ENCODE results near the gene SMARCC1.

SMARCC1 gene

GRCh38 chr3:47581835-47582234 lies 199.9 kb downstream of the SMARCC1 start:
- no peak for DNase-seq

GRCh38 chr3:47581422-47581821 lies 200.3 kb downstream of the SMARCC1 start:
- no peak for DNase-seq

GRCh38 chr3:47580481-47580880 lies 201.2 kb downstream of the SMARCC1 start:
- DNase-seq = no peak

- DNase-seq = no peak
These were observed 201.8 kb downstream of the SMARCC1 start for GRCh38 chr3:47579875-47580274.

GRCh38 chr3:47578691-47579632 lies 202.7 kb downstream of the SMARCC1 start, which contains the start of gene CSPG5:
Gene CSPG5, minus strand, starts transcription at chr3:47578865. Its CDS starts 172 bp downstream, at chr3:47578693.
- no peak for DNase-seq

- no peak for DNase-seq
These were observed 203.5 kb downstream of the SMARCC1 start for GRCh38 chr3:47578119-47578632.

- no peak for DNase-seq
These were observed 204.0 kb downstream of the SMARCC1 start for GRCh38 chr3:47577583-47578118.

- DNase-seq = no peak
These were observed 208.2 kb downstream of the SMARCC1 start for GRCh38 chr3:47573190-47574172.

GRCh38 chr3:47571391-47572175 lies 210.1 kb downstream of the SMARCC1 start:
- no peak for DNase-seq

- no peak for DNase-seq
These were observed 212.8 kb downstream of the SMARCC1 start for GRCh38 chr3:47568901-47569300.

GRCh38 chr3:47567149-47567548 lies 214.5 kb downstream of the SMARCC1 start:
- DNase-seq = no peak

GRCh38 chr3:47566667-47567066 lies 215.0 kb downstream of the SMARCC1 start:
- DNase-seq = no peak

GRCh38 chr3:47565734-47566550 lies 215.8 kb downstream of the SMARCC1 start:
- no peak for DNase-seq

- DNase-seq = no peak
These were observed 225.3 kb downstream of the SMARCC1 start for GRCh38 chr3:47556351-47556750.

GRCh38 chr3:47554335-47554734 lies 227.4 kb downstream of the SMARCC1 start:
- no peak for DNase-seq

GRCh38 chr3:47553407-47553806 lies 228.3 kb downstream of the SMARCC1 start:
- DNase-seq = no peak

GRCh38 chr3:47542471-47543173 lies 239.1 kb downstream of the SMARCC1 start:
- DNase-seq = no peak

- no peak for DNase-seq
These were observed 240.0 kb downstream of the SMARCC1 start for GRCh38 chr3:47541583-47542108.

- no peak for DNase-seq
These were observed 241.4 kb downstream of the SMARCC1 start for GRCh38 chr3:47540281-47540680.

GRCh38 chr3:47536967-47537366 lies 244.7 kb downstream of the SMARCC1 start:
- DNase-seq = no peak
